Prostate gland (tissue), 2 donors: ENCODE results near the gene FAM20A. TPM values are rescaled to one million over a fixed set of nuclear protein-coding genes. Genes with fewer than 3 reads are reported as not detected.
A peak's percentile ranks its signal among the peaks of the same experiment; 100 is the strongest.

Experiments used
- DNase-seq: peaks from one replicate; pipeline ENCODE4 v3.0.0-alpha.2; 2019; ENCODE audit warnings: low spot score
- H3K27ac ChIP-seq, 2 donors: fragments of 200-600 bp; sonication (generic); 2 replicates each; pipeline ENCODE4 v1.5.1; 2017 to 2019
- H3K27me3 ChIP-seq: fragments of 200-600 bp; sonication (generic); replicated peaks from 2 replicates; pipeline ENCODE4 v1.5.1; 2019; ENCODE audit not compliant: insufficient read depth
- H3K36me3 ChIP-seq, 2 donors: fragments of 200-600 bp; sonication (generic); 1 replicate in 1 of 2; 2 replicates in 1 of 2; pipeline versions ENCODE4 v1.5.1 to v1.8.1; 2017 to 2019
- H3K4me1 ChIP-seq: fragments of 200-600 bp; sonication (generic); replicated peaks from 2 replicates; pipeline ENCODE4 v1.5.1; 2019
- H3K4me3 ChIP-seq, 2 donors: fragments of 200-600 bp; sonication (generic); 2 replicates each; pipeline ENCODE4 v1.5.1; 2017 to 2019
- H3K9me3 ChIP-seq: fragments of 200-600 bp; sonication (generic); 2 replicates; pipeline ENCODE4 v1.5.1; 2017
- CTCF ChIP-seq, 4 experiments: fragments of 200-600 bp in 2 of 4; fragments of 450-650 bp in 2 of 4; sonication (generic) in 2 of 4; IDR thresholded peaks; 1 replicate in 3 of 4; 2 replicates in 1 of 4; pipeline ENCODE4 v1.5.1; 2016 to 2019; ENCODE audit warnings: antibody characterized with exemption in 4 of 4, mild to moderate bottlenecking in 2 of 4, moderate library complexity in 2 of 4
- POLR2A ChIP-seq: fragments of 450-650 bp; IDR thresholded peaks from one replicate; pipeline ENCODE4 v1.6.1; 2016; ENCODE audit warnings: antibody characterized with exemption, mild to moderate bottlenecking
- POLR2AphosphoS5 ChIP-seq: sonication (generic); formaldehyde crosslinking; IDR thresholded peaks from one replicate; pipeline ENCODE4 v1.6.1; 2017; ENCODE audit warnings: antibody characterized with exemption
- WGBS: methylation state at CpG from one replicate; pipeline ENCODE4 v1.1.5; 2018; 5-methylcytosine and 5-hydroxymethylcytosine counted together
- intact Hi-C: fragments of 100-400 bp; cut with DNase I; formaldehyde crosslinking; loops from one replicate; pipeline ENCODE4 v1.14.2; 2022
- total RNA-seq, 2 donors: library from RNA; depleted of rRNA; stranded (reverse); fragments of >200 nt; gene quantifications; one replicate each; pipeline ENCODE4 v1.1.0, GENCODE V29; 2016

FAM20A gene
- total RNA-seq, 2 donors from 2014 or later = 0.14 to 47.7 TPM

GRCh38 chr17:68511671-68512246 lies 89.4 kb downstream of the FAM20A start:
- DNase-seq = peak; percentile 66
- no peaks in the 10 kb centered on the region for H3K9me3 ChIP-seq
- no peaks in the 10 kb centered on the region for H3K36me3 ChIP-seq
- intact Hi-C loops = loop anchor here (5.0 kb wide), 1 partner anchor 54 kb away; the partner anchor contains the start of gene WIPI1
- TF ChIP-seq POLR2AphosphoS5 = no peak
- TF ChIP-seq POLR2A = peak; percentile 56
- TF ChIP-seq CTCF (IDR thresholded peaks at IDR 0.05) = peak in 1 of 4 experiments; percentile 30
- H3K4me3 ChIP-seq = peak overlapping the region; percentile 85 to 94
- peak overlapping the region; percentile 98 for H3K27ac ChIP-seq
- no peaks in the 10 kb centered on the region for H3K4me1 ChIP-seq
- no peaks in the 10 kb centered on the region for H3K27me3 ChIP-seq
- under 1% methylated on average over 45 of the region's 49 CpGs for WGBS

- H3K4me3 ChIP-seq = peak overlapping the region; percentile 85 to 94
- DNase-seq = peak; percentile 48
- no peaks in the 10 kb centered on the region for H3K4me1 ChIP-seq
- WGBS = 4% methylated on average over 10 of the region's 10 CpGs
- no peaks in the 10 kb centered on the region for H3K36me3 ChIP-seq
- intact Hi-C loops = loop anchor here (5.0 kb wide), 1 partner anchor 54 kb away; the partner anchor contains the start of gene WIPI1
- H3K27ac ChIP-seq = peak overlapping the region; percentile 98
- no peaks in the 10 kb centered on the region for H3K9me3 ChIP-seq
- TF ChIP-seq CTCF (IDR thresholded peaks at IDR 0.05) (no peak), POLR2AphosphoS5 (no peak), POLR2A (no peak)
- no peaks in the 10 kb centered on the region for H3K27me3 ChIP-seq
Measured at GRCh38 chr17:68511254-68511670, 89.9 kb downstream of the FAM20A start.

- no peaks in the 10 kb centered on the region for H3K27me3 ChIP-seq
- H3K4me3 ChIP-seq = no peak overlapping the region
- TF ChIP-seq CTCF (IDR thresholded peaks at IDR 0.05) = no peak
- TF ChIP-seq POLR2A = no peak
- no peak for TF ChIP-seq POLR2AphosphoS5
- no peak overlapping the region for H3K27ac ChIP-seq
- no peaks in the 10 kb centered on the region for H3K36me3 ChIP-seq
- no peaks in the 10 kb centered on the region for H3K4me1 ChIP-seq
- no peak for DNase-seq
- WGBS = 66% methylated on average over 9 of the region's 9 CpGs
- no peaks in the 10 kb centered on the region for H3K9me3 ChIP-seq
- intact Hi-C loops = loop anchor here (5.0 kb wide), 1 partner anchor 52 kb away; the partner anchor contains the start of gene WIPI1
Measured at GRCh38 chr17:68509141-68510057, 91.8 kb downstream of the FAM20A start.

GRCh38 chr17:68507576-68507975 lies 93.6 kb downstream of the FAM20A start:
- no peaks in the 10 kb centered on the region for H3K9me3 ChIP-seq
- intact Hi-C loops = no loop called here
- no peak overlapping the region for H3K27ac ChIP-seq
- no peak overlapping the region for H3K4me3 ChIP-seq
- no peaks in the 10 kb centered on the region for H3K36me3 ChIP-seq
- H3K27me3 ChIP-seq = no peaks in the 10 kb centered on the region
- WGBS = 89% methylated on average over 3 of the region's 3 CpGs
- TF ChIP-seq POLR2A (no peak), POLR2AphosphoS5 (no peak), CTCF (IDR thresholded peaks at IDR 0.05) (no peak)
- DNase-seq = no peak
- H3K4me1 ChIP-seq = no peaks in the 10 kb centered on the region
